ENCODE measurements around the gene RSBN1L.
"Not testable (repeated sequence)": the region's sequence is repeated elsewhere in the genome, so short reads cannot be mapped to it uniquely, and the experiment has no call there.

Gene RSBN1L

DNA sequence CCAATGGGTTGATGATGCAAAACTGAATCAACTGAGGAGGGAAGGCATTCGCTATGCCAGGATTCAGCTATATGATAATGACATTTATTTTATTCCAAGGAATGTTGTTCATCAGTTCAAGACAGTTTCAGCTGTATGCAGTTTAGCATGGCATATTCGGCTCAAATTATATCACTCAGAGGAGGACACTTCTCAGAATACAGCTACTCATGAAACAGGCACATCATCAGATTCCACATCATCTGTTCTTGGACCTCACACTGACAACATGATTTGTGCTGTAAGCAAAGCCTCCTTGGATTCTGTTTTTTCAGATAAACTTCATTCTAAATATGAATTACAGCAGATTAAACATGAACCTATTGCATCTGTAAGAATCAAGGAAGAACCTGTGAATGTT is 82.3 kb downstream of the RSBN1L start:
- no peak for ATAC-seq

DNA sequence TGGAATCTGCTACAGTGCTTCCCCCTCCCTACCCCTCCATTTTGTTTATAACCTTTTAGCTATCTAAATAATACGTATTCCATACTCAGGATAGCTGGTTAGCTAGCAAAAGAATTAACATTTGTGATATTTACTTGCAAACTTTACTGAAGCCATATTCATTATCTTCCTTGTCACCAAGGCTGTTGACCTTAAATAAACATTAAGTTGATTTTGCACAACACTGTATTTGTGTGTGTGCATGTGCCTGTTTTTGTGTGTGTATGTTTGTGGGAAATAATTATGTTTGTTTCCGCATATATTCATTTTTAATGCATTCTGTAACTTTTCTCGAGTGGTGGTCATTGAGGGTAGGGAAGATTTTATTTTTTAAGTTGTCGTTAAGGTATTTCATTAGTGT is 86.1 kb downstream of the RSBN1L start:
- no peak for ATAC-seq

GRCh38 chr7:77783111-77783510 is 86.9 kb downstream of the RSBN1L start:
- ATAC-seq: no peak

DNA sequence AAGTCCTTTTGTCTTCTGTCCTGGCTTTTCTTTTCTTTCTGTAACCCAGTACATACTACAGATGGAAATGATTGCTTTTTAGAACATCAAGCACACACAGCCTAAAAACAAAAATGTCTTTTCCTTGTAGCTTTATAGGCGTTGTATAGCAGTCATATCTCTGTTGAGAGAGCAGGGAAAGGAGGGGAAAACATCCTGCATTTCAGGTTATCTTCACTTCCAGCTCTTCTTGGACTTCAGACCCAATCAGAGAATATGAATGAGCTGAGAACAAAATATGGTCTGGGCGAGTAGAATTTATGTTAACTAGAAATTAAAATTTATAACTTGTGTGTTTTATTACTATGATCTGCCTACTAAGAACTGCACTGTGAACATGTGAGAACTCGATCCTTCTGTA is 87.3 kb downstream of the RSBN1L start:
- no peak for ATAC-seq

DNA sequence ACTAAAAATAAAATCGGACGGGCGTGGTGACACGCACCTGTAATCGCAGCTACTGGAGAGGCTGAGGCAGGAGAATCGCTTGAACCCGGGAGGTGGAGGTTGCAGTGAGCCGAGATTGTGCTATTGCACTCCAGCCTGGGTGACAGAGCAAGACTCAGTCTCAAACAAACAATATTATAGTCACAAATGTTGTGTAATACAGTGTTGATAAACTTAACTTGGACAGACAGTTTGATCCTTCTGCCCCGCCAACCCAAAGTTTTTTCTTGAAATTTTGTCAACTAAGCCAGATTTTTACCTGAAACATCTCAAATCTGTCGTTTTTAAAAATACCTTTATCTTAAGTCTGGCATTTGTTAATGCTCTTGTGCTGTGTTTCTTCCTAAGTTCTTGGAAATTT is 88.2 kb downstream of the RSBN1L start:
- not testable (repeated sequence) for ATAC-seq

- ATAC-seq: no peak
Measured at GRCh38 chr7:77786018-77786417, 89.8 kb downstream of the RSBN1L start.

- ATAC-seq: no peak
Measured at GRCh38 chr7:77786741-77787140, 90.5 kb downstream of the RSBN1L start.

DNA sequence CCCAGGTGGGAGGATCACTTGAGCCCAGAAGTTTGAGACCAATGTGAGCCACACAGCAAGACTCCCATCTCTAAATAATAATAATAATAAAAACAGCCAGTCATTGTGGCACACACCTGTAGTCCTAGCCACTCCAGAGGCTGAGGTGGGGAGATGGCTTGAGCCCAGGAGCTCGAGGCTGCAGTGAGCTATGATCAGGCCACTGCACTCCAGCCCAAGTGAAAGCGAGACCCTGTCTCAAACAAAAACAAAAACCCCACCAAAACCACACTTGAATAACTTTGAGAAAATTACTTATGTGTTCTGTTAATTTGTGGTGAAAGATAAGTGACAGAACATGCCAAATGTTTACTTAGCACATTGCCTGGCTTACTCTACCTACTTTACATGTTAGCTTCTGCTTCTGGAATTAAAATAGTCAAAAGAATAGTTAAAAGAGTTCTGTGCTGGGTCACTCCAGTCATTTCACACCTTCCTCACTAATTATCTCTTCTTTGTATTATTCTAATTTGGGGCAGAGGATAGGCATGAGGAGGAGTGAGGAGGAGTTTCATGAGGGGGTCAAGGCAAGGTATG is 92.2 kb downstream of the RSBN1L start:
- ATAC-seq: no peak

GRCh38 chr7:77791336-77791735 is 95.1 kb downstream of the RSBN1L start:
- no peak for ATAC-seq

DNA sequence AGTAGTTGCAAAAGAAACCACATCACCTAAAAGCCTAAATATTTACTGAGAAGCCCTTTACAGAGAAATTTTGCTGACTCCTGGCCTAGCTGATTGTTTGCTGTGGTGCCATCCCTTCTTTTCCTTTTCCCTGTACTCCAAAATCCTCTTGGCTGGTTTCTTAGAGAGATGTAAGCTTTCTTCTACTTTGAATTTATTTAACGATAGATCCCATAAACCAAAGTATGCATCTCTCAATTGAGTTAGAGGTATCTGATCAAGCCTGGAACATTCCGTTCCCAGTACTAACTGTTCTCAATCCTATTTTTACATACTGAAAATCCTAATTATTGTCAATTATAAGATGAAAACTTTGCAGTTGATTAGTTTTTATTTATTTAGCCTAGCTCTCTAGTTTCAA is 95.7 kb downstream of the RSBN1L start:
- no peak for ATAC-seq

GRCh38 chr7:77794000-77794399 is 97.7 kb downstream of the RSBN1L start:
- ATAC-seq: no peak

GRCh38 chr7:77796109-77796508 is 99.8 kb downstream of the RSBN1L start:
- ATAC-seq: no peak

DNA sequence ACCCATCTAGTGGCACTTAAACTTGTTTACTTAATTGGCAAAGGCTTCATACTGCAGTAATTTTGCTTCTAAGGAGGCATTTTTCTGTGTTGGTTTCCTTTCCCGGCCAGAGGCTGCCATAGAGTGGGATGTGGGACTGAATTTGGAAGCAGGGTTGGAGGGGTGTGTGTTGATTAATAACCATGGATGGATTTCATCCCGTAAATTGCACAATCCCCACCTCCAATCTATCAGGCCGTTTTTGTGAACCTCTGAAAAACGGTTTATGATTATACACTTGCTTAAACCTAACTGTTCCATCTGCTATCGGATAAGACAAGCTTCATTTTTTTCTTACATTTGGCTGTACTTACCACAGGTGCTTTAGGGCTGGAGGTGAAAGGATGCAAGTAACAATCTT is 100.7 kb downstream of the RSBN1L start:
- ATAC-seq: no peak

DNA sequence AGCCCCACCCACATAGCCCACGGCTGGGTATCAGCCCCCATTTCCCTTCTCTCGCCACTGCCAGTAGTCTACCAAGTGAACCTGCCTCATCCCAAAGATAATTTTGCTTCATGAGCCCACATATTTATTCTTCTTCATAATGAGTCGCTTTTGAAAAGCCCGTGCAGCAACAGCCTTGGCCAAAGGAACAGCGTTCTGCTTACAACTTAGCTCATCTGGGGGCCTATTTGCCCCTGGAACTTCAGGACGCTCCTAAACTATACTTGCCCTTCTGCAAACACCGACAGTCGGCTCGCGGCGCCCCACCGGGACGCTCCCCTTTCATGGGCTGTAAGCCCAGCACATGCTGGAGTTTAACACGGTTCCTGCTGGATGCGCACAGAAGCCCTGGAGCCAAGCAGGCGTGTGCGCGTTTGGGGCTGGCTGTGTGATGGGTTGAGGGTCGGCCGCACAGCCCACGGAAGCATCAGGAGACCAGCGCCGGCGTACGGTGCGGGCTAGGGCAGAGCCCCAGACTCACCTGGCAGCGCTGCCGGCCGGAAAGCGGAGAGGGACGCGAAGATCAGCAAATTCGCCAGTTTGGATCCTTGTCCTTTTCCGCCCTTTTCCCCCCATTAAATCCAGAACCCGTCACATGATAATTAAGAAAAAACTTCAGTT is 101.6 kb downstream of the RSBN1L start:
- peak; percentile 18 to 23 for ATAC-seq

DNA sequence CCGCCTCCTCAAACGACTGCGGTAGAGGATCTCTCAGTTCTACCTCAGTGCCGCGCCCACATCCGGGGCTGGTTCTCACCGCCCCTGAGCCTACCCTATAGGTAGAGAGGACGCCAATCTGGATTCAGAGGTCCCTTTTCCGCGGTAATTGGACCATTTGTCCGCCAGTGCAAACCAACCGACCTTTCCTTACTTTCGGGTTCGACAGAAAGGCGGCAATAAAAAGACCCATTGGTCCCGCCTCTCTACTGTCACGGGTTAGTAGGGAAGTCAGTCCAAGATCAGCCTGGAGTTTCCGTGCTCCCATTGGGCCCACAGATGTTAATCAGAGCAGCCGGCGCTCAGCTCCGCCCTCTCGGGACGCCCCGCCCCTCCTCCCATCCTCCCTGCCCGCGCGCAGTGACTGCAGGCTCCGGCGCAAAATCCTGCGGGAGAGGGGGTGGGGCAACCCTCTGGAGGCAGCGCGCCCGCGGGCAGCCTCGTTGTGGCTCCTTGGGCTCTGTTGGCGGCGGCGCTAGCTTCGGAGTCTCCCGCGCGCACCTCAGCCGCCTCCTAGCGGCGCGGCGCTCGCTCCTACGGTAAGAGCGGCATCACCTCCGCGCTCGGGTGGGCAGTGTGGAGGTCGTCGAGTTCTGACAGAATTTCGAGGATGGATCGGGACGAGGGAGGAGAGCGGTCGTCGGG is 102.3 kb downstream of the RSBN1L start, which contains the start of the genes PHTF2 and TMEM60:
Gene PHTF2, plus strand, starts transcription at position 380 of the 684 bp plus-strand sequence.
Gene TMEM60, minus strand, starts transcription at position 41 of the 684 bp plus-strand sequence. CDS start 4,061 bp downstream, outside the sequence.
- peak; percentile 92 to 94 for ATAC-seq

- no peak for ATAC-seq
Measured at GRCh38 chr7:77799078-77799964, 103.1 kb downstream of the RSBN1L start.

GRCh38 chr7:77800158-77800557 is 103.9 kb downstream of the RSBN1L start:
- no peak for ATAC-seq

- no peak for ATAC-seq
Measured at GRCh38 chr7:77800730-77801129, 104.5 kb downstream of the RSBN1L start.

DNA sequence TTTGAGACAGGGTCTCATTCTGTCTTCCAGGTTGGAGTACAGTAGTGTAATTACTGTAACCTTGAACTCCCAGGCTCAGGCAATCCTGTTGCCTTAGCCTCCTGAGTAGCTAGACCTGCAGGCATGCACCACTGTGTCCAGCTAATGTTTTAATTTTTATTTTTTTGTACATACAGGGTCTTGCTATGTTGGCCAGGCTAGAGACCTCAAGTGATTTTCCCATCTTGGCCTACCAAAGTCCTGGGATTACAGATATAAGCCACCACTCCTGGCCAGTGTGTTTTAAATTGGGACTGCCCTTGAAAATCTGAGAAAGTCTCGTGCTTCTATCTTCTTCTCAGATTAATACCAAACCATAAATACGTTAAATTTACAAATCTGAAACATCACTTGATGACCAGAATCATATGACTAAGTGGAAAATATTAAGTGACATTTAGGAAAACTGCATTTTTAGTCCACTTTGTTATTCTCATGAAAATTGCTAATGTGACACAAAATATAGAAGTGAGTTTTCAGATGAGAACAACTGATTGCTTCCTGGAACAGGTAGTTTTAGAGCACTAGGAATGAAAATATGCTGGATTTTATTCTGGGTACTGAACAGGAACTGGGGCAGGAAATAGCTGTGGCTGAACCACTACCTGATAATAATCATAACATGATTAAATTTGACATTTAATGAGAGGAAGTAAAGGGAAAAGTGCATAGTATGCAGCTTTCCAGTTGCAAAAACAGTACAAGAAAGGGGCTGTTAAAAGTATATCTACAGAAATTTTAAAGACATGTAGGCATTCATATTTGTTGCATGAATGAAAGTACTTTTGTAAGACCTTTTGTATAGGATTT is 106.5 kb downstream of the RSBN1L start:
- ATAC-seq: no peak

DNA sequence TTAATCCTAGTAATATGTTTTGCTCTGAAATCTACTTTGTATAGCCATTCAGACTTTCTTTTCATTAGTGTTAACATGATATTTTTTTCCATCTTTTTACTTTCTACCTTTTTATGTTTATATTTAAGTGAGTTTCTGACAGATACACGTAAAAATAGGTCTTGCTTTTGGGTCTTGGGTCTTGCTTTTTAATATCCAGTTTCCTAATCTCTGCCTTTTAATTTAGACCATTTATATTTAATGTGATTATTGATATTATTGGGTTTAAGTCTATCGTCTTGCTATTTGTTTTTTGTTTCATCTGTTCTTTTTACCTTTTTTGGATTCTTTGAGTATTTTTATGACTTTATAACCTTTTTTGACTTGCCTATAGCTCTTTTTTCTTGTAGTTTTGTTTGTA is 110.2 kb downstream of the RSBN1L start:
- ATAC-seq: no peak

DNA sequence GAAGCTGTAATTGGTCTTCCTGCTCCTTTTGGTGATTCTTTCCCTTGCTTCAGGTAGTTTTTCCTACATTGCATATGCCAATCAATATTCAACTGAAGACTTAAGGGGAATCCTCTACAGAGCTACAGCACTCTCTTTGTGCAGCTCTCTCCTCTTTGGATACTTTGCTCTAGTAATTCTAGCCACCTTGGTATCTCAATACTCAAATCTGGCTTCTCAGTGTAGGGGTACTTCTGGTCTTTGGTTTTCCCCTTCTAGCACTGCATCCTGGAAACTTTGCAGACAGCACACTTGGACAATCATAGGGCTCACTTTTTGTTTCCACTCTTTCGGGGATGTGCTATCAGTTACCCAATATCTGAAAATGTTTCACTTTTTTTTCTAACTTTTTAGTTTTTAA is 112.3 kb downstream of the RSBN1L start:
- ATAC-seq: no peak

All from activated CD4-positive, CD25-positive, alpha-beta regulatory T cell treated with anti-CD3 and anti-CD28 coated beads, Interleukin-2, amount 50 U/mL, for 24 hours (primary cell).